IMR-90 (cell line): ENCODE results near the gene MRTFB. TPM values are rescaled to one million over a fixed set of nuclear protein-coding genes. Genes with fewer than 3 reads are reported as not detected.

Experiments used
- ATAC-seq: fragments of 200-7000 bp; cut with Tn5 transposase; 2 replicates; pipeline ENCODE4 v1.9.1; 2020; ENCODE audit warnings: low read depth, mild to moderate bottlenecking, moderate library complexity
- BruUV-seq: library from RNA; stranded (reverse); fragments of 400-500 nt; replicated peaks from 2 replicates; lab custom pipeline; 2021; lab: Mats Ljungman, UMichigan
- CTCF ChIA-PET: fragments of 300-600 bp; formaldehyde crosslinking; extraction: SDS; loops from one replicate; lab custom pipeline; 2021; ENCODE audit warnings: antibody characterized with exemption; lab: Yijun Ruan, JAX
- POLR2A ChIA-PET: fragments of 300-600 bp; sonication (Branson Sonifier 250); formaldehyde crosslinking; loops from one replicate; lab custom pipeline; 2022; ENCODE audit warnings: antibody characterized with exemption; ENCODE audit not compliant: unreplicated experiment; lab: Charles Lee
- DNase-seq: peaks from one replicate; pipeline ENCODE4 v3.0.0; 2013
- H2AFZ ChIP-seq: replicated peaks from 2 replicates; pipeline ENCODE3; 2013; ENCODE audit warnings: low read length, mild to moderate bottlenecking; ENCODE audit not compliant: poor library complexity
- H2AK5ac ChIP-seq: 2 replicates; pipeline ENCODE4 v1.6.1; 2013; ENCODE audit warnings: low read depth, low read length, inconsistent platforms
- H2AK9ac ChIP-seq: replicated peaks from 2 replicates; pipeline ENCODE3; 2013; ENCODE audit warnings: mild to moderate bottlenecking, low read depth, low read length, moderate library complexity; ENCODE audit not compliant: poor library complexity
- H2BK120ac ChIP-seq: 2 replicates; pipeline ENCODE4 v1.6.1; 2013; ENCODE audit warnings: low read depth, low read length, inconsistent platforms
- H2BK15ac ChIP-seq: 3 replicates; pipeline ENCODE4 v1.6.1; 2013; ENCODE audit warnings: low read depth, low read length, inconsistent platforms
- H2BK20ac ChIP-seq: 2 replicates; pipeline ENCODE4 v1.6.1; 2013; ENCODE audit warnings: low read depth, mild to moderate bottlenecking, inconsistent platforms, low read length, moderate library complexity
- H2BK5ac ChIP-seq: 2 replicates; pipeline ENCODE4 v1.6.1; 2013; ENCODE audit warnings: mild to moderate bottlenecking, low read depth, low read length, inconsistent platforms; ENCODE audit not compliant: poor library complexity, severe bottlenecking
- H3K14ac ChIP-seq: replicated peaks from 2 replicates; pipeline ENCODE4 v1.6.1; 2013; ENCODE audit warnings: low read depth, low read length, inconsistent platforms
- H3K18ac ChIP-seq: 2 replicates; pipeline ENCODE4 v1.6.1; 2013; ENCODE audit warnings: low read depth, low read length, control low read depth
- H3K23ac ChIP-seq: 2 replicates; pipeline ENCODE4 v1.6.1; 2013; ENCODE audit warnings: low read depth, low read length, inconsistent platforms
- H3K27ac ChIP-seq: 2 replicates; pipeline ENCODE4 v1.5.1; 2013; ENCODE audit warnings: mild to moderate bottlenecking, control low read depth, low read length; ENCODE audit not compliant: insufficient read depth
- H3K27me3 ChIP-seq: 2 replicates; pipeline ENCODE4 v1.6.1; 2013; ENCODE audit warnings: low read length; ENCODE audit not compliant: control insufficient read depth, insufficient read depth
- H3K36me3 ChIP-seq: 2 replicates; pipeline ENCODE4 v1.6.1; 2013; ENCODE audit warnings: low read length, mixed read lengths; ENCODE audit not compliant: control insufficient read depth, insufficient read depth
- H3K4ac ChIP-seq: 2 replicates; pipeline ENCODE4 v1.6.1; 2013; ENCODE audit warnings: low read depth, low read length, inconsistent platforms
- H3K4me1 ChIP-seq: 2 replicates; pipeline ENCODE4 v1.6.1; 2013; ENCODE audit warnings: low read length, mixed read lengths; ENCODE audit not compliant: control insufficient read depth, insufficient read depth
- H3K4me2 ChIP-seq: 2 replicates; pipeline ENCODE4 v1.6.1; 2013; ENCODE audit warnings: low read depth, mild to moderate bottlenecking, control low read depth, low read length, moderate library complexity
- H3K4me3 ChIP-seq: 2 replicates; pipeline ENCODE4 v1.5.1; 2013; ENCODE audit warnings: low read depth, mild to moderate bottlenecking, control low read depth, low read length, moderate library complexity; ENCODE audit not compliant: insufficient read depth
- H3K56ac ChIP-seq: 2 replicates; pipeline ENCODE4 v1.6.1; 2013; ENCODE audit warnings: low read length, inconsistent platforms; ENCODE audit not compliant: insufficient read depth; ENCODE audit errors: extremely low read depth
- H3K79me1 ChIP-seq, 2 experiments: 2 replicates each; pipeline ENCODE4 v1.6.1; 2013; ENCODE audit warnings: low read length in 2 of 2, inconsistent platforms in 1 of 2, low read depth in 1 of 2
- H3K9ac ChIP-seq: 2 replicates; pipeline ENCODE4 v1.6.1; 2013; ENCODE audit warnings: low read depth, low read length, control low read depth
- H3K9me1 ChIP-seq: 2 replicates; pipeline ENCODE4 v1.6.1; 2013; ENCODE audit warnings: low read length, inconsistent platforms; ENCODE audit not compliant: insufficient read depth
- H3K9me3 ChIP-seq: 2 replicates; pipeline ENCODE4 v1.6.1; 2013; ENCODE audit warnings: low read length; ENCODE audit not compliant: control insufficient read depth, insufficient read depth
- H4K20me1 ChIP-seq: 2 replicates; pipeline ENCODE4 v1.6.1; 2013; ENCODE audit warnings: low read length, inconsistent platforms; ENCODE audit not compliant: insufficient read depth
- H4K5ac ChIP-seq: 2 replicates; pipeline ENCODE4 v1.6.1; 2013; ENCODE audit warnings: mild to moderate bottlenecking, low read depth, low read length, control low read depth
- H4K8ac ChIP-seq, 2 experiments: 2 replicates each; pipeline ENCODE4 v1.6.1; 2013; ENCODE audit warnings: low read depth in 2 of 2, low read length in 2 of 2, control low read depth in 1 of 2, inconsistent platforms in 1 of 2
- H4K91ac ChIP-seq: 2 replicates; pipeline ENCODE4 v1.6.1; 2013; ENCODE audit warnings: low read depth, low read length, inconsistent platforms; ENCODE audit not compliant: insufficient read depth
- BHLHE40 ChIP-seq: fragments of 150-350 bp; IDR thresholded peaks from 2 replicates; pipeline ENCODE4 v1.6.1; 2016; ENCODE audit warnings: mild to moderate bottlenecking, low read depth, low read length
- MXI1 ChIP-seq: IDR thresholded peaks from 2 replicates; pipeline ENCODE4 v1.6.1; 2012; ENCODE audit warnings: low read depth, mild to moderate bottlenecking, low read length, moderate library complexity, borderline replicate concordance
- RAD21 ChIP-seq: IDR thresholded peaks from 2 replicates; pipeline ENCODE4 v1.6.1; 2012; ENCODE audit warnings: low read length, improper control_type of control experiment
- WGBS, 2 experiments: methylation state at CpG; one replicate each; pipeline versions ENCODE4 v1.1.5 to v1.1.7; 2013; ENCODE audit warnings: missing lambda C conversion rate in 2 of 2; ENCODE audit not compliant: insufficient read length in 1 of 2; ENCODE audit errors: extremely low coverage in 2 of 2; 5-methylcytosine and 5-hydroxymethylcytosine counted together
- dilution Hi-C: fragments of 300-500 bp; cut with HindIII; formaldehyde crosslinking; loops from one replicate; pipeline ENCODE4 v1.14.3; 2018; ENCODE audit warnings: low sequenced_read_pairs; ENCODE audit not compliant: unreplicated experiment
- in situ Hi-C: fragments of 300-500 bp; cut with MboI; formaldehyde crosslinking; loops from 3 replicates; pipeline ENCODE4 v1.14.3; 2019; ENCODE audit warnings: low sequenced_read_pairs, inconsistent platforms, mixed read lengths
- intact Hi-C: fragments of 100-400 bp; cut with micrococcal nuclease; formaldehyde crosslinking; loops from 2 replicates; pipeline ENCODE4 v1.10.0; 2022
- polyA plus RNA-seq, 3 experiments: library from polyadenylated mRNA; depleted of rRNA; stranded (reverse); fragments of >200 nt; gene quantifications; 2 replicates each; pipeline ENCODE4 v1.2.3, GENCODE V29; 2012; ENCODE audit warnings: low replicate concordance in 1 of 3
- total RNA-seq: library from RNA; depleted of rRNA; stranded (reverse); fragments of >200 nt; gene quantifications from 2 replicates; pipeline ENCODE4 v1.2.3, GENCODE V29; 2012
- TF ChIP-seq, protein P1 (sequence below): fragments of 150-350 bp; IDR thresholded peaks from 2 replicates; pipeline ENCODE4 v1.6.1; 2017; ENCODE audit warnings: mild to moderate bottlenecking, antibody characterized with exemption, low read length, low read depth

MRTFB gene
- total and polyA plus RNA-seq, 2 of the 4 experiments (the other 2 are of a cell fraction), result 4.4 to 5.4 TPM

DNA sequence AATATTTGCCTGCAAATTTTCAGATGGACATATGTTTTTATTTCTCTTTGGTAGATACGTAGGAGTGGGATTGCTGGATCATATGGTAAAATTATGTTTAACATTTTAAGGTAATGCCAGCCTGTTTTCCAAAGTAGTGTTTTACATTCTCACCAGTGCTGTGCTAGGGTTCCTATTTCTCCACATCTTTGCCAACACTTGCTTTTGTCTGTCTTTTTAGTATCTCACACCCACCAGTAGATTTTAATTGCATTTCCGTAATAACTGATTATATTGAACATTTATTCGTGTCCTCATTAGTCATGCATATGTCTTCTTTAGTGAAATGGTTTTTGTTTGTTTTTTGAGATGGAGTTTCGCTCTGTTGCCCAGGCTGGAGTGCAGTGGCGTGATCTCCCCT lies 58.4 kb downstream of the MRTFB start:
- H3K27ac ChIP-seq, result no peak overlapping the region
- dilution Hi-C loops (no loop called here), in situ Hi-C loops (no loop called here), intact Hi-C loops (no loop called here)
- no peaks in the 10 kb centered on the region for H3K27me3 ChIP-seq
- 0 out of 2 replicates have a peak, but pooled peaks cover 3% of the 10 kb centered on the region for H4K20me1 ChIP-seq
- H2AK9ac ChIP-seq, result no peak overlapping the region
- H2BK15ac ChIP-seq, result no peak overlapping the region
- no peak overlapping the region for H2BK5ac ChIP-seq
- H2AFZ ChIP-seq, result no peak overlapping the region
- DNase-seq (no peak), ATAC-seq (no peak)
- no peaks in the 10 kb centered on the region for H3K9me1 ChIP-seq
- peaks cover 2% of the 10 kb centered on the region for H3K4me1 ChIP-seq
- H3K56ac ChIP-seq, result no peak overlapping the region
- POLR2A ChIA-PET, result no interaction called here
- H3K4me3 ChIP-seq, result no peak overlapping the region
- no peak overlapping the region for H4K8ac ChIP-seq
- no peak overlapping the region for H3K4ac ChIP-seq
- H4K5ac ChIP-seq, result no peak overlapping the region
- H2AK5ac ChIP-seq, result no peak overlapping the region
- H2BK120ac ChIP-seq, result no peak overlapping the region
- H3K9ac ChIP-seq, result no peak overlapping the region
- no peaks in the 10 kb centered on the region for H3K36me3 ChIP-seq
- no peak overlapping the region for H3K4me2 ChIP-seq
- no CpG with 5 or more reads among the region's 5 CpGs for WGBS, 2 experiments
- H3K14ac ChIP-seq, result no peak overlapping the region
- CTCF ChIA-PET, result no interaction called here
- H3K18ac ChIP-seq, result no peak overlapping the region
- BruUV-seq, result no TSS peak
- no peak overlapping the region for H2BK20ac ChIP-seq
- H3K23ac ChIP-seq, result no peak overlapping the region
- H3K9me3 ChIP-seq, result no peaks in the 10 kb centered on the region
- no peak overlapping the region for H4K91ac ChIP-seq
- peaks cover 4 to 19% of the 10 kb centered on the region in 2 experiments; a peak in 3 of 4 replicates for H3K79me1 ChIP-seq
- TF ChIP-seq, protein P1, sequence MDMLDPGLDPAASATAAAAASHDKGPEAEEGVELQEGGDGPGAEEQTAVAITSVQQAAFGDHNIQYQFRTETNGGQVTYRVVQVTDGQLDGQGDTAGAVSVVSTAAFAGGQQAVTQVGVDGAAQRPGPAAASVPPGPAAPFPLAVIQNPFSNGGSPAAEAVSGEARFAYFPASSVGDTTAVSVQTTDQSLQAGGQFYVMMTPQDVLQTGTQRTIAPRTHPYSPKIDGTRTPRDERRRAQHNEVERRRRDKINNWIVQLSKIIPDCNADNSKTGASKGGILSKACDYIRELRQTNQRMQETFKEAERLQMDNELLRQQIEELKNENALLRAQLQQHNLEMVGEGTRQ, result no peak
- no peak for TF ChIP-seq RAD21
- TF ChIP-seq MXI1, result no peak
- no peak for TF ChIP-seq BHLHE40
